Dendritic cell treated with granulocyte-macrophage colony-stimulating factor and Interleukin-4, amounts not matched to agents 40 ng/mL and 50 ng/mL, for 4 days (primary cell): ENCODE results near the gene FOXC2.

Experiments
- H3K27ac Mint-ChIP-seq: one replicate; pipeline ENCODE4 v1.8.0; 2022; ENCODE audit warnings: mild to moderate bottlenecking, mixed read lengths
- H3K27me3 Mint-ChIP-seq: one replicate; pipeline ENCODE4 v1.8.0; 2022; ENCODE audit warnings: mild to moderate bottlenecking, mixed read lengths
- H3K36me3 Mint-ChIP-seq: one replicate; pipeline ENCODE4 v1.8.0; 2022; ENCODE audit warnings: low read depth, mixed read lengths
- H3K4me1 Mint-ChIP-seq: one replicate; pipeline ENCODE4 v1.8.0; 2022; ENCODE audit warnings: low read depth, mixed read lengths
- H3K4me3 Mint-ChIP-seq: one replicate; pipeline ENCODE4 v1.8.0; 2022; ENCODE audit warnings: mild to moderate bottlenecking, moderate library complexity, mixed read lengths
- H3K9me3 Mint-ChIP-seq: one replicate; pipeline ENCODE4 v1.8.0; 2022; ENCODE audit warnings: mixed read lengths
- intact Hi-C: fragments of 100-400 bp; cut with micrococcal nuclease; formaldehyde crosslinking; loops from one replicate; pipeline ENCODE4 v1.15.0; 2022

FOXC2 gene

GRCh38 chr16:86528061-86528929 is 38.3 kb upstream of the FOXC2 start:
- Mint-ChIP-seq H3K36me3 (peaks cover 47% of the 10 kb centered on the region), H3K9me3 (no peaks in the 10 kb centered on the region), H3K4me1 (no peaks in the 10 kb centered on the region), H3K4me3 (no peak overlapping the region), H3K27ac (no peak overlapping the region), H3K27me3 (peaks cover 8% of the 10 kb centered on the region)
- intact Hi-C loops = no loop called here

GRCh38 chr16:86529160-86529559 is 37.5 kb upstream of the FOXC2 start:
- Mint-ChIP-seq H3K9me3 (no peaks in the 10 kb centered on the region), H3K36me3 (peaks cover 55% of the 10 kb centered on the region), H3K27me3 (peaks cover 3% of the 10 kb centered on the region), H3K27ac (no peak overlapping the region), H3K4me1 (no peaks in the 10 kb centered on the region), H3K4me3 (no peak overlapping the region)
- intact Hi-C loops = no loop called here

GRCh38 chr16:86530251-86531190 is 36.1 kb upstream of the FOXC2 start:
- H3K27me3 Mint-ChIP-seq = no peaks in the 10 kb centered on the region
- intact Hi-C loops = no loop called here
- H3K4me3 Mint-ChIP-seq = no peak overlapping the region
- peaks cover 63% of the 10 kb centered on the region for H3K36me3 Mint-ChIP-seq
- no peak overlapping the region for H3K27ac Mint-ChIP-seq
- H3K4me1 Mint-ChIP-seq = no peaks in the 10 kb centered on the region
- no peaks in the 10 kb centered on the region for H3K9me3 Mint-ChIP-seq

- Mint-ChIP-seq H3K4me1 (no peaks in the 10 kb centered on the region), H3K9me3 (no peaks in the 10 kb centered on the region), H3K4me3 (no peak overlapping the region), H3K27me3 (no peaks in the 10 kb centered on the region), H3K36me3 (peaks cover 69% of the 10 kb centered on the region), H3K27ac (no peak overlapping the region)
- intact Hi-C loops = no loop called here
These were observed 35.5 kb upstream of the FOXC2 start for GRCh38 chr16:86531191-86531545.

GRCh38 chr16:86531641-86532525 is 34.7 kb upstream of the FOXC2 start:
- Mint-ChIP-seq H3K4me3 (no peak overlapping the region), H3K36me3 (peaks cover 76% of the 10 kb centered on the region), H3K27me3 (no peaks in the 10 kb centered on the region), H3K27ac (no peak overlapping the region), H3K9me3 (no peaks in the 10 kb centered on the region), H3K4me1 (no peaks in the 10 kb centered on the region)
- intact Hi-C loops = no loop called here

- H3K27me3 Mint-ChIP-seq = no peaks in the 10 kb centered on the region
- H3K36me3 Mint-ChIP-seq = peaks cover 82% of the 10 kb centered on the region
- H3K4me1 Mint-ChIP-seq = no peaks in the 10 kb centered on the region
- no peaks in the 10 kb centered on the region for H3K9me3 Mint-ChIP-seq
- no peak overlapping the region for H3K27ac Mint-ChIP-seq
- intact Hi-C loops = no loop called here
- no peak overlapping the region for H3K4me3 Mint-ChIP-seq
These were observed 34.2 kb upstream of the FOXC2 start for GRCh38 chr16:86532526-86532815.

- H3K4me3 Mint-ChIP-seq = no peak overlapping the region
These were observed 33.6 kb upstream of the FOXC2 start for GRCh38 chr16:86533076-86533475.

GRCh38 chr16:86533767-86534351 is 32.8 kb upstream of the FOXC2 start:
- H3K4me1 Mint-ChIP-seq = no peaks in the 10 kb centered on the region
- H3K9me3 Mint-ChIP-seq = no peaks in the 10 kb centered on the region
- intact Hi-C loops = no loop called here
- H3K27ac Mint-ChIP-seq = no peak overlapping the region
- H3K27me3 Mint-ChIP-seq = no peaks in the 10 kb centered on the region
- H3K36me3 Mint-ChIP-seq = peaks cover 89% of the 10 kb centered on the region
- H3K4me3 Mint-ChIP-seq = no peak overlapping the region

More at GRCh38 chr16:86533076-86533475, 33.6 kb upstream of the FOXC2 start:
- intact Hi-C loops = no loop called here
- no peaks in the 10 kb centered on the region for H3K27me3 Mint-ChIP-seq
- H3K9me3 Mint-ChIP-seq = no peaks in the 10 kb centered on the region
- H3K4me1 Mint-ChIP-seq = no peaks in the 10 kb centered on the region
- H3K27ac Mint-ChIP-seq = no peak overlapping the region
- peaks cover 88% of the 10 kb centered on the region for H3K36me3 Mint-ChIP-seq

GRCh38 chr16:86534779-86535615 is 31.6 kb upstream of the FOXC2 start:
- Mint-ChIP-seq H3K9me3 (no peaks in the 10 kb centered on the region), H3K36me3 (peaks cover 90% of the 10 kb centered on the region), H3K27ac (no peak overlapping the region), H3K4me1 (no peaks in the 10 kb centered on the region), H3K27me3 (no peaks in the 10 kb centered on the region), H3K4me3 (no peak overlapping the region)
- intact Hi-C loops = no loop called here

- Mint-ChIP-seq H3K27ac (no peak overlapping the region), H3K36me3 (peaks cover 91% of the 10 kb centered on the region), H3K4me3 (no peak overlapping the region), H3K27me3 (no peaks in the 10 kb centered on the region), H3K9me3 (no peaks in the 10 kb centered on the region), H3K4me1 (no peaks in the 10 kb centered on the region)
- intact Hi-C loops = no loop called here
These were observed 30.0 kb upstream of the FOXC2 start for GRCh38 chr16:86536621-86537020.

GRCh38 chr16:86537486-86537885 is 29.1 kb upstream of the FOXC2 start:
- H3K4me3 Mint-ChIP-seq = no peak overlapping the region
- intact Hi-C loops = no loop called here
- no peak overlapping the region for H3K27ac Mint-ChIP-seq
- peaks cover 91% of the 10 kb centered on the region for H3K36me3 Mint-ChIP-seq
- H3K27me3 Mint-ChIP-seq = no peaks in the 10 kb centered on the region
- no peaks in the 10 kb centered on the region for H3K9me3 Mint-ChIP-seq
- no peaks in the 10 kb centered on the region for H3K4me1 Mint-ChIP-seq

GRCh38 chr16:86538196-86538780 is 28.3 kb upstream of the FOXC2 start:
- Mint-ChIP-seq H3K4me3 (no peak overlapping the region), H3K36me3 (peaks cover 93% of the 10 kb centered on the region), H3K9me3 (no peaks in the 10 kb centered on the region), H3K4me1 (no peaks in the 10 kb centered on the region), H3K27ac (no peak overlapping the region), H3K27me3 (no peaks in the 10 kb centered on the region)
- intact Hi-C loops = no loop called here
